HuH-7.5 (cell line): ENCODE measurements around the gene SNAP47.

Source experiments
- DNase-seq: peaks from one replicate; pipeline ENCODE4 v3.0.0; 2011; ENCODE audit warnings: low spot score

The SNAP47 gene

GRCh38 chr1:227798078-227798802, 63.0 kb downstream of the SNAP47 start:
- DNase-seq: no peak

- no peak for DNase-seq
These were observed 64.5 kb downstream of the SNAP47 start for GRCh38 chr1:227799756-227800155.

DNA sequence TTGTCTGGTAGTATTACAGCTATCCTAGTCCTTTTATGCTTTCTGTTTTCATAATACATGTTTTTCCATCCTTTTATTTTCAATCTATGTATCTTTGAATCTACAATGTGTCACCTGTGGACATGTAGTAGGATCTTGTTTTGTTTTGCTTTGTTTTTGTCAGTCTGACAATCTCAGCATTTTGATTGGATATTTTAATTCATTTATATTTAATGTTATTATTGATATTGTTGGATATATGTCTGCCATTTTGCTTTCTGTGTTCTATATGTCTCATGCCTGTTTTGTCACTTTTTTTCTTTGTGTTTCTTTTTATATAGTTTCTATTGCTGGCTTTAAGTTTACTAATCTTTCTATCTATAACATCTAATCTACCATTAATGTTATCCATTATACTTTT, 68.7 kb downstream of the SNAP47 start:
- no peak for DNase-seq

GRCh38 chr1:227805606-227806197, 70.5 kb downstream of the SNAP47 start:
- DNase-seq: no peak

DNA sequence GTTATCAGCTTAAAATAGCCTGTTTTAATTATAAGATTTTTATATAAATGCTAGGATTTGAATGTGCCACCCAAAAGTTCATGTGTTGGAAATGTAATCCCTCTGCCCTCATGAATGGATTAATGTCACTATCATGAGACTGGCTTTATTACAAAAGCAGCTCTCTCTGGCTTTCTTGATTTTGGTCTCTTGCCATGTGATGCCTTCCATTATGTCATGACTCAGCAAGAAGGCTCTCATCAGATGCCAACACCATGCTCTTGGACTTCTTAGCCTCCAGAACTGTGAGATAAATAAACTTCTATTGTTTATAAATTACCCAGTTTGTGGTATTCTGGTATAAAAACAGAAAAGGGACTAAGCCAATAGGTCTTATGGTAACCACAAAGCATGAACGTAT, 73.3 kb downstream of the SNAP47 start:
- DNase-seq: no peak

DNA sequence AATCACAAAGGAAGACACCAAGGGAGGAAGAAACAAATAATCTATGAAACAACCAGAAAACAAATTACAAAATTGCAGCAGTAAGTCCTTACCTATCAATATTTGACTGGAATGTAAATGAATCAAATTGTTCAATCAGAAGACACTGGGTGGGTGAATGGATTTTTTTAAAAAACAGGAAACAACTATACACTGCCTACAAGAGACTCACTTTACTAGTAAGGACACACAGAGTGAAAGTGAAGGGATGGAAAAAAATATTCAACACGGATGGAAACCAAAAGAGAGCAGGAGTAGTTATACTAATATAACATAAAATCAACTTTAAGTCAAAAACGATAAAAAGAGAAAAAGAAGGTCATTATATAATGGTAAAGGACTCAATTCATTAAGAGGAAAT, 73.8 kb downstream of the SNAP47 start:
- no peak for DNase-seq

GRCh38 chr1:227813962-227814361, 78.7 kb downstream of the SNAP47 start:
- DNase-seq: no peak

DNA sequence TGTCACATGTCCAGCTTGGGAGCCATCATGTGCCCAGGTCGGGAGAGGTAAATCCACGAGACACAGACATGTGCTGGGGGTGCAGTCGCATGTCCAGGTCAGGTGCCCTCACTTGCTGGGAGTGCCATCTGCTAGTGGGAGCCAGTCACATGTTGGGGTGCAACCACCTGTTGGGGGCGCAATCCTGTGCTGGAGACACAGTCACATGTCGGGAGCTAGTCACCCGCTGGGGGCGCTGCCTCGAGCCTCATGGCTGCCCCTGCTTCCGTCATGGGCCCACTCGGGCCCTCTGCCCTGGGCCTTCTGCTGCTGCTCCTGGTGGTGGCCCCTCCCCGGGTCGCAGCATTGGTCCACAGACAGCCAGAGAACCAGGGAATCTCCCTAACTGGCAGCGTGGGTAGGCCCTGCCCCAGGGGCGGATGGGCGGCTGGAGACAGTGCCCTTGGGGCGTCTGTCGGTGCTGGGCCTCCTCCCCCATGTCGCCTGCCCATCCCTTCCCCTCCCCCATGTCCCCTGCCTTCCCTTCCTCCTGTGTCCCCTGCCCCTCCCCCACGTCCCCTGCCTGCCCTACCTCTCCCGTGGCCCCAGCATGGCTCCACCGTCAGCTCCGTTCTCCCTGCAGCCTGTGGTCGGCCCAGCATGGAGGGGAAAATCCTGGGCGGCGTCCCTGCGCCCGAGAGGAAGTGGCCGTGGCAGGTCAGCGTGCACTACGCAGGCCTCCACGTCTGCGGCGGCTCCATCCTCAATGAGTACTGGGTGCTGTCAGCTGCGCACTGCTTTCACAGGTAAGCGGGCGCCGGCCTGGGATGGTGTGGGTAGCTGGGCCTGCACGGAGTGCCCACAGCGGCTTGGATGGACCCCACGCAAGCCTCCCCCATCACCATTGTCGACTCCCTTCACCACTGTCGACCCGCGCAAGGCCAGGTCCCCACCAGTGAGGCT, 80.5 kb downstream of the SNAP47 start, which contains the start of gene PRSS38:
PRSS38 (plus strand) TSS at position 208 of the 942 bp plus-strand sequence; CDS start at position 250, 42 bp downstream.
- no peak for DNase-seq

GRCh38 chr1:227816750-227817446, 81.7 kb downstream of the SNAP47 start:
- no peak for DNase-seq

- no peak for DNase-seq
These were observed 88.3 kb downstream of the SNAP47 start for GRCh38 chr1:227823537-227823936.

DNA sequence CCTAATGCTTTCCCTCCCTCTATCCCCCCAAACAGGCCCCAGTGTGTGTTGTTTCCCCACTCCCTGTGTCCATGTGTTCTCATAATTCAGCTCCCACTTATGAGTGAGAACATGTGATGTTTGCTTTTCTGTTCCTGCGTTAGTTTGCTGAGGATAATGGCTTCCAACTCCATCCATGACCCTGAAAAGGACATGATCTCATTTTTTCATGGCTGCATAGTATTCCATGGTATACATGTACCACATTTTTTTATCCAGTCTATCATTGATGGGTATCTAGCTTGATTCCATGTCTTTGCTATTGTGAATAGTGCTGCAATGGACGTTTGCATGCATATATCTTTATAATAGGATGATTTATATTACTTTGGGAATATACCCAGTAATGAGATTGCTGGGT, 89.0 kb downstream of the SNAP47 start:
- DNase-seq: no peak

DNA sequence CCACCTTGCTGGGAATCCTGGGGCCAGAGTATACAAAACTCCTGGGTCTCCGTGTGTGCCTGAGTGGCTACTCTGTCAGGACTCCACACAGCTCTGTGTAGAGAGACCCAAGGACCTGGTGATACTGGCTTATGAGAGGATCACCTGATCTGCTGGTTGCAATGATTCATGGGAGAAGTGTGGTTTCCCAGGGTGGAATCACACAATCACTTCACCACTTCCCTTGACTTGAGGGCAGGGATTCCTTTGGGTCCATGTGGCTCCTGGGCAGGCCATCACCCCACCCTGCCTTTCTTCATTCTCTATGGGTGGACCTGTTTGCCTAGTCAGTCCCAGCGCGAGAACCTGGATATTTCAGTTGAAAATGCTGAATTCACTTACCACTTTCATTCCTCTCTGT, 93.6 kb downstream of the SNAP47 start:
- no peak for DNase-seq
